NB4 (cell line): ENCODE data around the gene MYBPC2.

ENCODE experiments used
- DNase-seq: peaks from one replicate; pipeline ENCODE4 v3.0.0; 2010; ENCODE audit warnings: low read depth
- H3K4me3 ChIP-seq: one replicate; pipeline ENCODE4 v1.5.1; 2011; ENCODE audit warnings: mild to moderate bottlenecking, low read depth, low read length, moderate library complexity
- CTCF ChIP-seq: IDR thresholded peaks from one replicate; pipeline ENCODE4 v1.5.1; 2012; ENCODE audit warnings: low read depth, low read length
- MAX ChIP-seq: IDR thresholded peaks from 2 replicates; pipeline ENCODE4 v1.6.1; 2011; ENCODE audit warnings: low read depth, low read length
- MYC ChIP-seq: IDR thresholded peaks from 2 replicates; pipeline ENCODE4 v1.6.1; 2011; ENCODE audit warnings: low read depth, low read length
- POLR2A ChIP-seq: IDR thresholded peaks from 2 replicates; pipeline ENCODE4 v1.6.1; 2011; ENCODE audit warnings: mild to moderate bottlenecking; ENCODE audit not compliant: insufficient read length; ENCODE audit errors: extremely low read depth

The MYBPC2 gene

GRCh38 chr19:50427318-50427925 lies 5.3 kb upstream of the MYBPC2 start:
- no peak overlapping the region for H3K4me3 ChIP-seq
- TF ChIP-seq POLR2A (no peak), CTCF (no peak)
- no peak for DNase-seq

GRCh38 chr19:50427997-50428425 lies 4.7 kb upstream of the MYBPC2 start:
- TF ChIP-seq POLR2A (no peak), CTCF (no peak), MAX (no peak), MYC (no peak)
- H3K4me3 ChIP-seq, result no peak overlapping the region
- no peak for DNase-seq

- H3K4me3 ChIP-seq, result no peak overlapping the region
- DNase-seq, result no peak
- TF ChIP-seq POLR2A (no peak), MYC (no peak), CTCF (no peak), MAX (no peak)
These were observed 3.8 kb upstream of the MYBPC2 start for GRCh38 chr19:50428772-50429463.

GRCh38 chr19:50430888-50431342 lies 1.8 kb upstream of the MYBPC2 start:
- DNase-seq, result no peak
- TF ChIP-seq MYC (no peak), POLR2A (no peak), CTCF (no peak), MAX (no peak)
- H3K4me3 ChIP-seq, result no peak overlapping the region

GRCh38 chr19:50431343-50432220 lies 1.1 kb upstream of the MYBPC2 start:
- TF ChIP-seq MAX (peak; percentile 48; the same call in 1 of the 2 replicates), CTCF (no peak), POLR2A (peak; percentile 24)
- peak; percentile 68 for DNase-seq
- H3K4me3 ChIP-seq, result peak overlapping the region; percentile 59
